CD14-positive monocyte (primary cell): Measurements from ENCODE around the gene IGSF8. TPM values are rescaled to one million over a fixed set of nuclear protein-coding genes. Genes with fewer than 3 reads are reported as not detected.

Experiments
- DNase-seq, 3 donors: peaks; one replicate each; pipeline ENCODE4 v3.0.0-alpha.2; 2011 to 2022
- H2AFZ ChIP-seq: 2 replicates; pipeline ENCODE4 v1.6.0; 2012; ENCODE audit warnings: mild to moderate bottlenecking, low read depth, low read length, inconsistent platforms; ENCODE audit not compliant: insufficient read depth, poor library complexity, severe bottlenecking
- H3K27ac ChIP-seq, 2 donors: 1 replicate in 1 of 2; 2 replicates in 1 of 2; pipeline ENCODE4 v1.5.1; 2012 to 2013; ENCODE audit warnings: low read length in 2 of 2, control low read depth in 1 of 2, inconsistent platforms in 1 of 2, low read depth in 1 of 2, mild to moderate bottlenecking in 1 of 2
- H3K27me3 ChIP-seq, 2 donors: one replicate each; pipeline versions ENCODE4 v1.6.0 to v1.6.1; 2011 to 2013; ENCODE audit warnings: low read length in 2 of 2; ENCODE audit not compliant: control insufficient read depth in 2 of 2, insufficient read depth in 2 of 2
- H3K36me3 ChIP-seq, 2 donors: replicated peaks in 1 of 2; 1 replicate in 1 of 2; 2 replicates in 1 of 2; pipeline versions ENCODE4 v1.5.1 to v1.6.1; 2012 to 2013; ENCODE audit warnings: low read length in 2 of 2, control low read depth in 1 of 2, inconsistent platforms in 1 of 2, mild to moderate bottlenecking in 1 of 2; ENCODE audit not compliant: insufficient read depth in 2 of 2, control insufficient read depth in 1 of 2
- H3K4me1 ChIP-seq, 2 donors: 1 replicate in 1 of 2; 2 replicates in 1 of 2; pipeline versions ENCODE4 v1.5.1 to v1.6.1; 2012 to 2013; ENCODE audit warnings: low read length in 2 of 2, control low read depth in 1 of 2, inconsistent platforms in 1 of 2, mild to moderate bottlenecking in 1 of 2, moderate library complexity in 1 of 2; ENCODE audit not compliant: insufficient read depth in 2 of 2, control insufficient read depth in 1 of 2
- H3K4me2 ChIP-seq: replicated peaks from 2 replicates; pipeline ENCODE3; 2012; ENCODE audit warnings: low read length, moderate library complexity, mild to moderate bottlenecking; ENCODE audit not compliant: poor library complexity, severe bottlenecking; ENCODE audit errors: extremely low read depth
- H3K4me3 ChIP-seq, 3 experiments: fragments of 200-600 bp in 1 of 3; sonication (generic) in 1 of 3; replicated peaks in 1 of 3; 1 replicate in 2 of 3; 2 replicates in 1 of 3; pipeline ENCODE4 v1.5.1; 2011 to 2013; ENCODE audit warnings: low read length in 3 of 3, mild to moderate bottlenecking in 3 of 3, control low read depth in 2 of 3, low read depth in 2 of 3, inconsistent platforms in 1 of 3, moderate library complexity in 1 of 3
- H3K79me2 ChIP-seq: 2 replicates; pipeline ENCODE4 v1.6.0; 2012; ENCODE audit warnings: mild to moderate bottlenecking, control low read depth, inconsistent platforms, low read length, moderate library complexity; ENCODE audit not compliant: insufficient read depth
- H3K9ac ChIP-seq: 2 replicates; pipeline ENCODE4 v1.6.0; 2017; ENCODE audit warnings: low read length, mild to moderate bottlenecking; ENCODE audit not compliant: insufficient read depth, poor library complexity, severe bottlenecking
- H3K9me3 ChIP-seq, 2 donors: replicated peaks in 1 of 2; 1 replicate in 1 of 2; 2 replicates in 1 of 2; pipeline versions ENCODE4 v1.5.1 to v1.6.1; 2012 to 2013; ENCODE audit warnings: low read length in 2 of 2, control low read depth in 1 of 2; ENCODE audit not compliant: control insufficient read depth in 1 of 2, insufficient read depth in 1 of 2
- H4K20me1 ChIP-seq: 2 replicates; pipeline ENCODE4 v1.6.0; 2012; ENCODE audit warnings: mild to moderate bottlenecking, low read length, control low read depth, moderate library complexity; ENCODE audit not compliant: insufficient read depth
- H3K27ac Mint-ChIP-seq, 7 donors: one replicate each; pipeline ENCODE4 v1.8.0; 2020; ENCODE audit warnings: mild to moderate bottlenecking in 7 of 7, mixed read lengths in 7 of 7, moderate library complexity in 6 of 7, inconsistent platforms in 2 of 7
- H3K27me3 Mint-ChIP-seq, 3 donors: one replicate each; pipeline ENCODE4 v1.8.0; 2021 to 2022; ENCODE audit warnings: low read depth in 3 of 3, mild to moderate bottlenecking in 3 of 3, mixed read lengths in 3 of 3, moderate library complexity in 3 of 3, inconsistent platforms in 1 of 3
- H3K36me3 Mint-ChIP-seq, 2 donors: one replicate each; pipeline ENCODE4 v1.8.0; 2020; ENCODE audit warnings: mixed read lengths in 2 of 2, inconsistent platforms in 1 of 2, mild to moderate bottlenecking in 1 of 2
- H3K4me1 Mint-ChIP-seq: one replicate; pipeline ENCODE4 v1.8.0; 2020; ENCODE audit warnings: mild to moderate bottlenecking, mixed read lengths
- H3K4me3 Mint-ChIP-seq, 2 donors: one replicate each; pipeline ENCODE4 v1.8.0; 2020; ENCODE audit warnings: mild to moderate bottlenecking in 2 of 2, mixed read lengths in 2 of 2, moderate library complexity in 1 of 2
- H3K9me3 Mint-ChIP-seq, 7 donors: one replicate each; pipeline ENCODE4 v1.8.0; 2020 to 2022; ENCODE audit warnings: mixed read lengths in 7 of 7, mild to moderate bottlenecking in 6 of 7, moderate library complexity in 6 of 7, inconsistent platforms in 2 of 7
- CTCF ChIP-seq: fragments of 200-600 bp; IDR thresholded peaks from one replicate; pipeline ENCODE4 v1.8.0; 2022; ENCODE audit warnings: antibody characterized with exemption, mild to moderate bottlenecking
- WGBS: methylation state at CpG from one replicate; pipeline ENCODE4 v1.1.5; 2013; ENCODE audit warnings: missing lambda C conversion rate; ENCODE audit not compliant: insufficient coverage; 5-methylcytosine and 5-hydroxymethylcytosine counted together
- intact Hi-C, 2 donors: fragments of 100-400 bp; cut with micrococcal nuclease; formaldehyde crosslinking; loops; one replicate each; pipeline versions ENCODE4 v1.15.0 to v1.15.1; 2023
- polyA plus RNA-seq, 3 donors: library from polyadenylated mRNA; depleted of rRNA in 1 of 3; unstranded in 2 of 3; stranded (reverse) in 1 of 3; fragments of 300-500 nt in 2 of 3; fragments of >200 nt in 1 of 3; fragmentation: Illumina TruSeq in 2 of 3; gene quantifications; 1 replicate in 2 of 3; 2 replicates in 1 of 3; pipeline ENCODE4 v1.2.3, GENCODE V29; 2012 to 2021

The IGSF8 gene
- polyA plus RNA-seq, 3 donors: 9.6 to 23.9 (median 10.8) TPM

- Histone ChIP-seq H3K36me3 (peaks cover 14 to 50% of the 10 kb centered on the region in 2 donors), H2AFZ (no peak overlapping the region), H3K9me3 (no peaks in the 10 kb centered on the region), H3K4me2 (no peak overlapping the region), H3K4me1 (peaks cover 8 to 12% of the 10 kb centered on the region in 2 donors), H3K27me3 (no peaks in the 10 kb centered on the region), H3K27ac (no peak overlapping the region), H4K20me1 (peaks cover 9% of the 10 kb centered on the region), H3K4me3 (no peak overlapping the region), H3K79me2 (no peaks in the 10 kb centered on the region), H3K9ac (no peak overlapping the region)
- H3K36me3 Mint-ChIP-seq: peaks cover 25 to 31% of the 10 kb centered on the region in 2 donors
- no CpG with 5 or more reads among the region's 5 CpGs for WGBS
- intact Hi-C loops: loop anchor here (10.0 kb wide), 2 partner anchors 157 to 307 kb away; partner anchors contain the start of gene DUSP23 (in 1 of the 2)
- no peak overlapping the region for H3K27ac Mint-ChIP-seq
- DNase-seq: no peak
- H3K4me1 Mint-ChIP-seq: peaks cover 9% of the 10 kb centered on the region
- TF ChIP-seq CTCF: no peak
- H3K9me3 Mint-ChIP-seq: no peaks in the 10 kb centered on the region
- no peak overlapping the region for H3K4me3 Mint-ChIP-seq
- peaks cover 1 to 6% (median 1%) of the 10 kb centered on the region in 3 donors for H3K27me3 Mint-ChIP-seq
Observed at GRCh38 chr1:160091666-160092223, 6.7 kb downstream of the IGSF8 start.

GRCh38 chr1:160090760-160091159, 7.7 kb downstream of the IGSF8 start:
- H2AFZ ChIP-seq: no peak overlapping the region
- intact Hi-C loops: loop anchor here (10.0 kb wide), 2 partner anchors 156 to 306 kb away; partner anchors contain the start of gene DUSP23 (in 1 of the 2)
- H3K27ac Mint-ChIP-seq: peak overlapping the region in 1 of 7 donors; percentile 18
- DNase-seq: no peak
- H3K9me3 ChIP-seq: no peaks in the 10 kb centered on the region
- no peaks in the 10 kb centered on the region for H3K79me2 ChIP-seq
- 100% methylated on average over 1 of the region's 4 CpGs for WGBS
- H3K27me3 ChIP-seq: no peaks in the 10 kb centered on the region
- peaks cover 0 to under 1% (median 0%) of the 10 kb centered on the region in 7 donors for H3K9me3 Mint-ChIP-seq
- H3K4me3 Mint-ChIP-seq: no peak overlapping the region
- TF ChIP-seq CTCF: no peak
- no peak overlapping the region for H3K4me3 ChIP-seq
- H3K9ac ChIP-seq: no peak overlapping the region
- peaks cover 25 to 28% of the 10 kb centered on the region in 2 donors for H3K36me3 Mint-ChIP-seq
- H3K27me3 Mint-ChIP-seq: peaks cover 1 to 10% (median 6%) of the 10 kb centered on the region in 3 donors
- H3K4me1 Mint-ChIP-seq: peaks cover under 1% of the 10 kb centered on the region
- H3K27ac ChIP-seq: no peak overlapping the region
- H3K36me3 ChIP-seq: peaks cover 14 to 50% of the 10 kb centered on the region in 2 donors
- peaks cover 8% of the 10 kb centered on the region for H4K20me1 ChIP-seq
- no peak overlapping the region for H3K4me2 ChIP-seq
- H3K4me1 ChIP-seq: peaks cover 0 to 2% of the 10 kb centered on the region in 2 donors
